Ishikawa (cell line): ENCODE results near the gene TAGLN2.
A peak's percentile ranks its signal among the peaks of the same experiment; 100 is the strongest.

ENCODE experiments used
- CEBPB ChIP-seq: IDR thresholded peaks from 2 replicates; pipeline ENCODE4 v1.6.1; 2012
- CREB1 ChIP-seq: IDR thresholded peaks from 2 replicates; pipeline ENCODE4 v1.6.1; 2012; ENCODE audit warnings: low read depth
- EGR1 ChIP-seq: IDR thresholded peaks from 2 replicates; pipeline ENCODE4 v1.6.1; 2012
- EP300 ChIP-seq: IDR thresholded peaks from 2 replicates; pipeline ENCODE4 v1.6.1; 2012; ENCODE audit warnings: borderline replicate concordance
- FOXM1 ChIP-seq: IDR thresholded peaks from 2 replicates; pipeline ENCODE4 v1.6.1; 2012; ENCODE audit warnings: low read depth, borderline replicate concordance
- NFIC ChIP-seq: IDR thresholded peaks from 2 replicates; pipeline ENCODE4 v1.6.1; 2012
- RAD21 ChIP-seq: IDR thresholded peaks from 2 replicates; pipeline ENCODE4 v1.6.1; 2012; ENCODE audit warnings: low read depth
- TAF1 ChIP-seq: IDR thresholded peaks from 2 replicates; pipeline ENCODE4 v1.6.1; 2012; ENCODE audit warnings: low read depth, mild to moderate bottlenecking
- TCF12 ChIP-seq: IDR thresholded peaks from 2 replicates; pipeline ENCODE4 v1.6.1; 2012; ENCODE audit warnings: low read depth
- TEAD4 ChIP-seq: IDR thresholded peaks from 2 replicates; pipeline ENCODE4 v1.6.1; 2012
- YY1 ChIP-seq: IDR thresholded peaks from 2 replicates; pipeline ENCODE4 v1.6.1; 2012; ENCODE audit warnings: low read depth
- ZBTB7A ChIP-seq: IDR thresholded peaks from 2 replicates; pipeline ENCODE4 v1.6.1; 2012; ENCODE audit warnings: low read depth
- TF ChIP-seq, protein P1 (sequence below): IDR thresholded peaks from 2 replicates; pipeline ENCODE4 v1.6.1; 2012
- TF ChIP-seq, protein P2 (sequence below): IDR thresholded peaks from 2 replicates; pipeline ENCODE4 v1.6.1; 2012
- TF ChIP-seq, protein P3 (sequence below): IDR thresholded peaks from 2 replicates; pipeline ENCODE4 v1.6.1; 2012; ENCODE audit warnings: low read depth, mild to moderate bottlenecking

The TAGLN2 gene

DNA sequence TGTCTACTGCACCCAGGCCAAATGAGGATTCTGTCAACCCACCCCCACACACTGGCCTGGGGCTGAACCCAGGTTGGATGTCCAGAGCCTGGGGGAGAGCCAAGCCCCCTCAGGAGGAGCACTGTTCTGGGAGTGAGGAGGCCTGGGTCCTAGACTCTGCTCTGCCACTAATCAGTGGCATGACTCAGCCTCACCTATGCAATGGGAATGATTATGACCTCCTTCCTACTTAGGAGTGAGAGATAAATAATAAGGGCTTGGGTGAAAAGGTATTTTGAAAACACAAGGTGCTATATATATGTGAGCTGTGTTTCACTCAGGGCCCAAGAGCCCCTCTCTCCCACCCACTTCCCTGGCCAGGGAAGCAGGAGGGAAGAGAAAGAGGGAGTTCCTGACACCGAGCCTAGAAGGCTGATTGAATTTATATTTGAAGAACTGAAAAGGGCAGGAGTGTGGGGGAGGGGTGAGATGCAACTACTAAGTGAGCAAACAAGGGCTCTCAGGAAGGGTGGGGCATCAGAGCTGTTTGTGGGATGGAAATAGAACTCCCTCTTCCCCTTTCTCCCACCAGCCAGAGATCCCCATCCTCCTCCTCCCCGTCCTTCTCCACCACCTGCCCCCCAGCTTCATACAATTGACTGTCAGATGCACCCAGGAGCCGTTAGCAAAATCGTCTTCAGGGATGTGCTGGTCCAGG lies 11.9 kb upstream of the TAGLN2 start:
- TF ChIP-seq YY1 (no peak), FOXM1 (no peak), EP300 (no peak), TCF12 (no peak), CREB1 (no peak), NFIC (no peak), EGR1 (no peak), TEAD4 (no peak), CEBPB (no peak), TAF1 (no peak), RAD21 (no peak), ZBTB7A (no peak)
- TF ChIP-seq, protein P1, sequence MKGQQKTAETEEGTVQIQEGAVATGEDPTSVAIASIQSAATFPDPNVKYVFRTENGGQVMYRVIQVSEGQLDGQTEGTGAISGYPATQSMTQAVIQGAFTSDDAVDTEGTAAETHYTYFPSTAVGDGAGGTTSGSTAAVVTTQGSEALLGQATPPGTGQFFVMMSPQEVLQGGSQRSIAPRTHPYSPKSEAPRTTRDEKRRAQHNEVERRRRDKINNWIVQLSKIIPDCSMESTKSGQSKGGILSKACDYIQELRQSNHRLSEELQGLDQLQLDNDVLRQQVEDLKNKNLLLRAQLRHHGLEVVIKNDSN: no peak
- TF ChIP-seq, protein P2, sequence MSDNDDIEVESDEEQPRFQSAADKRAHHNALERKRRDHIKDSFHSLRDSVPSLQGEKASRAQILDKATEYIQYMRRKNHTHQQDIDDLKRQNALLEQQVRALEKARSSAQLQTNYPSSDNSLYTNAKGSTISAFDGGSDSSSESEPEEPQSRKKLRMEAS: no peak
- TF ChIP-seq, protein P3, sequence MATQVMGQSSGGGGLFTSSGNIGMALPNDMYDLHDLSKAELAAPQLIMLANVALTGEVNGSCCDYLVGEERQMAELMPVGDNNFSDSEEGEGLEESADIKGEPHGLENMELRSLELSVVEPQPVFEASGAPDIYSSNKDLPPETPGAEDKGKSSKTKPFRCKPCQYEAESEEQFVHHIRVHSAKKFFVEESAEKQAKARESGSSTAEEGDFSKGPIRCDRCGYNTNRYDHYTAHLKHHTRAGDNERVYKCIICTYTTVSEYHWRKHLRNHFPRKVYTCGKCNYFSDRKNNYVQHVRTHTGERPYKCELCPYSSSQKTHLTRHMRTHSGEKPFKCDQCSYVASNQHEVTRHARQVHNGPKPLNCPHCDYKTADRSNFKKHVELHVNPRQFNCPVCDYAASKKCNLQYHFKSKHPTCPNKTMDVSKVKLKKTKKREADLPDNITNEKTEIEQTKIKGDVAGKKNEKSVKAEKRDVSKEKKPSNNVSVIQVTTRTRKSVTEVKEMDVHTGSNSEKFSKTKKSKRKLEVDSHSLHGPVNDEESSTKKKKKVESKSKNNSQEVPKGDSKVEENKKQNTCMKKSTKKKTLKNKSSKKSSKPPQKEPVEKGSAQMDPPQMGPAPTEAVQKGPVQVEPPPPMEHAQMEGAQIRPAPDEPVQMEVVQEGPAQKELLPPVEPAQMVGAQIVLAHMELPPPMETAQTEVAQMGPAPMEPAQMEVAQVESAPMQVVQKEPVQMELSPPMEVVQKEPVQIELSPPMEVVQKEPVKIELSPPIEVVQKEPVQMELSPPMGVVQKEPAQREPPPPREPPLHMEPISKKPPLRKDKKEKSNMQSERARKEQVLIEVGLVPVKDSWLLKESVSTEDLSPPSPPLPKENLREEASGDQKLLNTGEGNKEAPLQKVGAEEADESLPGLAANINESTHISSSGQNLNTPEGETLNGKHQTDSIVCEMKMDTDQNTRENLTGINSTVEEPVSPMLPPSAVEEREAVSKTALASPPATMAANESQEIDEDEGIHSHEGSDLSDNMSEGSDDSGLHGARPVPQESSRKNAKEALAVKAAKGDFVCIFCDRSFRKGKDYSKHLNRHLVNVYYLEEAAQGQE: no peak

DNA sequence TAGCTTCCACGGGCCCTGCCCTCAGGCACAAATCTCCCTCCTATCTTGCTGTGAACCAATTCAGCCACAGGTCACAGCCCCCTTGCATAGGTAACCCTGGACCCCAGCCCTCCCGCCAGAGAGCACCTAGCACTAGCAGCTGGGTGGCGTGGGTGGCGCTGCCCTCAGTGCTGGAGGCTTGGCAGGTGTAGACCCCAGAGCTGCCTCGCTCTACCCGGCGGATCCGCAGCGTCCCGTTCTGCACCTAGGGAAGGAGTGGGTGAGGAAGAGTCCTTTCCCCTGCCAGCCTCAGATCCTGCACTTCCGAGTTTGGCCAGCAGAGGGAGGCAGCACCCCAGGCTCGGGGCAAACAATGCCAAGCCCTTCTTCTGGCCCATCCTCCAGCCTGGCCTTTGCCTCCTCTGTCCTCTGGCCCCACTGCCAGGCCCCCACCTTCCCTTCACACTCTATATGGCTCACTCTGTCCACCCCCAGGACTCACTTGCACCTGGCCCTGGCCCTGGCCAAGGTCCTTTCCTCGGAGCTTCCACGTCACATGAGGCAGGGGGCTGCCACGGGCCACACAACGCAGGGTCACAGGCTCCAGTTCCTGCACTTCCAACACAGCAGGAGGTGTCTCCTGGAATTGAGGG lies 11.1 kb upstream of the TAGLN2 start:
- peak; percentile 99 for TF ChIP-seq RAD21
- TF ChIP-seq, protein P1: peak; percentile 35; the same call in 1 of the 2 replicates
- TF ChIP-seq FOXM1: no peak

DNA sequence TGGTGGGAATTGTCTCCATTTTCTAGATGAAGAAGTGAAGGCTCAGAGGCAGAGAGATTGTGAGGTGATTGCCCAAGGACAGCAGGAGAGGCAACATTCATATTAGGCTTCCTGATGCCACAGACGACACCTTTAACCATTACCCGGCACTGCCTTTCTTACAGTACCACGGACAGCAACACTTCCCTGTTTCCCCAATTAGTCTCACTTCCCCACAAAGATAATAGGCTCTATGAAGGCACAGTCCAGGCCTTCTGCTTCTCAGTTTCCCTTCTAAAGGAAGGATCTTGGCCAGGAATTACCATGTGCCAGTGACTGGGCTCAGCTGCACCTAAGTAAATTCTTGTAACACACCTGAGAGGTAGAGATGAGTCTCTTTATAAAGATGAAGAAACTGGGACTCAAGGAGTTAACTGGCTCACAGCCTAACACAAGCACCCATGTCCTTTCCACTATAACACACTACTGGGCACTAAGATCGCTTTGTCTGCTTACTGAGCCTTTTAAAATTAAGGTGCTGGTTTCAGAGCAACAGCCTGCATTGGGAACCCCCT lies 10.5 kb upstream of the TAGLN2 start:
- TF ChIP-seq NFIC: no peak
- TF ChIP-seq, protein P3: peak; percentile 89

DNA sequence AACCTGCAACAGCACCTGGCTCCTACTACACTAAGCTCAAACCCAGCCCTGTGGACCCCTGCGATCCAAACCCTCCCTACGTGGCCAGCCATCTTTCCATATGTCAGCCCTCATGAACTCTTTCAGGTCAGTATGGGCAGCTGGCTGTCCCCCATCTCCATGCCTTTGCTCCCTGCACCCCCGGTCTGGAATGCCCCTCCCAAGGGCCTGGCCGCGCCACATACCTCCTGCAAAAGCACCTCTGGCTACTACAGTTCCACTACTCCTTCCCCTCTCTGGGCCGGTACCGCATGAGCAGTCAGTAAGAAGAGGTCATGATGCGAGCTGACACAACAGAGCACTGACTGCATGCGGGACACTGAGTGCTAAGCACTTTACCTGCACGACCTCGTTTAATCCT lies 10.0 kb upstream of the TAGLN2 start:
- TF ChIP-seq EP300: no peak
- TF ChIP-seq, protein P1: no peak
- TF ChIP-seq ZBTB7A: no peak
- no peak for TF ChIP-seq FOXM1
- TF ChIP-seq, protein P3: no peak
- TF ChIP-seq EGR1: no peak
- TF ChIP-seq TEAD4: no peak
- TF ChIP-seq, protein P2: no peak
- no peak for TF ChIP-seq NFIC
- TF ChIP-seq CEBPB: no peak
- no peak for TF ChIP-seq RAD21
- no peak for TF ChIP-seq CREB1
- TF ChIP-seq YY1: no peak
- TF ChIP-seq TAF1: no peak
- TF ChIP-seq TCF12: no peak
